HPDE6-E6E7 (cell line): ENCODE measurements around the gene OFD1.

ENCODE experiments used
- DNase-seq: peaks from one replicate; pipeline ENCODE4 v3.0.0; 2011; ENCODE audit warnings: missing footprints; ENCODE audit errors: extremely low spot score

Gene OFD1

GRCh38 chrX:13734278-13735172 is at the start of gene OFD1, which contains the start of gene TRAPPC2:
OFD1 (plus strand) TSS chrX:13734748; CDS start chrX:13735072, 324 bp downstream.
TRAPPC2 (minus strand) TSS chrX:13734620; CDS start chrX:13719963, 14,657 bp downstream.
- DNase-seq: peak; percentile 96

GRCh38 chrX:13685126-13685763 is 49.3 kb upstream of the OFD1 start:
- DNase-seq: peak; percentile 58

GRCh38 chrX:13687203-13687602 is 47.3 kb upstream of the OFD1 start:
- DNase-seq: no peak

GRCh38 chrX:13688384-13688957 is 46.1 kb upstream of the OFD1 start:
- no peak for DNase-seq

GRCh38 chrX:13688958-13689740 is 45.4 kb upstream of the OFD1 start, which contains the start of gene RAB9A:
RAB9A (plus strand) TSS chrX:13689128; CDS start chrX:13708747, 19,619 bp downstream.
- DNase-seq: peak; percentile 69

GRCh38 chrX:13689741-13690211 is 44.8 kb upstream of the OFD1 start:
- DNase-seq: no peak

GRCh38 chrX:13690836-13691235 is 43.7 kb upstream of the OFD1 start:
- no peak for DNase-seq

- no peak for DNase-seq
These were observed 42.6 kb upstream of the OFD1 start for GRCh38 chrX:13691841-13692371.

- DNase-seq: no peak
These were observed 41.7 kb upstream of the OFD1 start for GRCh38 chrX:13692771-13693231.

GRCh38 chrX:13693341-13693961 is 41.1 kb upstream of the OFD1 start:
- DNase-seq: peak; percentile 58

GRCh38 chrX:13694359-13694758 is 40.2 kb upstream of the OFD1 start:
- DNase-seq: no peak

- no peak for DNase-seq
These were observed 39.6 kb upstream of the OFD1 start for GRCh38 chrX:13694983-13695382.

GRCh38 chrX:13695601-13696115 is 38.9 kb upstream of the OFD1 start:
- DNase-seq: no peak

- DNase-seq: no peak
These were observed 37.1 kb upstream of the OFD1 start for GRCh38 chrX:13697455-13697854.

GRCh38 chrX:13697976-13698375 is 36.6 kb upstream of the OFD1 start:
- DNase-seq: no peak

GRCh38 chrX:13698432-13698831 is 36.1 kb upstream of the OFD1 start:
- DNase-seq: no peak

- DNase-seq: peak; percentile 58
These were observed 35.2 kb upstream of the OFD1 start for GRCh38 chrX:13699183-13699826.

GRCh38 chrX:13700380-13700779 is 34.2 kb upstream of the OFD1 start:
- no peak for DNase-seq

- DNase-seq: no peak
These were observed 32.3 kb upstream of the OFD1 start for GRCh38 chrX:13702111-13702789.
